Liver (tissue), 3 donors: ENCODE data around the gene JAML.

Experiments used
- MAX ChIP-seq: IDR thresholded peaks from 2 replicates; pipeline ENCODE4 v1.6.1; 2016; ENCODE audit warnings: antibody characterized with exemption
- RXRA ChIP-seq, 2 donors: IDR thresholded peaks; 2 replicates each; pipeline ENCODE4 v1.6.1; 2017 to 2018; ENCODE audit warnings: antibody characterized with exemption in 2 of 2, mild to moderate bottlenecking in 1 of 2
- TAF1 ChIP-seq: conservative IDR thresholded peaks from 2 replicates; pipeline ENCODE4 v1.6.1; 2016; ENCODE audit warnings: antibody characterized with exemption, mild to moderate bottlenecking
- TF ChIP-seq, protein P1 (sequence below): fragments of 150-350 bp; IDR thresholded peaks from 2 replicates; pipeline ENCODE4 v1.5.1; 2017; ENCODE audit warnings: improper control_type of control experiment, low read depth, low read length; ENCODE audit not compliant: missing input control
- TF ChIP-seq, protein P2 (sequence below): IDR thresholded peaks from 2 replicates; pipeline ENCODE4 v1.6.1; 2016; ENCODE audit warnings: antibody characterized with exemption
- donor health status: healthy.
- donor health status: healthy.

DNA sequence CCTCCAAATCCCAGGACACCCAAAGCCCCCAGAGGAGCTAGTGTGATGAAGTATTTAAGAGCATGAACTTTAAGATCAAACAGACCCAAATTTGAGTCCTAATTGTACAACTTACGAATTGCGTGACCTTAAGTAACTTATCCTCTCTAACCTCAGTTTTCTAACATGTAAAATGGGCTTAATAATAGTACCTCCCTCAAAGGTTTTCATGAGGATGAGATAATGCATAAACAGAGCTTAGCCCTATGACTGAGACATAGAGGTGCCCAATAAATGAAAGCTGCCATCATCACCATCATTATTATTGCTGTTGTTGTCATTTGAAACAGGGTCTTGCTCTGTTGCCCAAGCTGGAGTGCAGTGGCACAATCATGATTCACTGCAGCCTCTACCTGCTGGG is 57.6 kb downstream of the JAML start:
- TF ChIP-seq, protein P1, sequence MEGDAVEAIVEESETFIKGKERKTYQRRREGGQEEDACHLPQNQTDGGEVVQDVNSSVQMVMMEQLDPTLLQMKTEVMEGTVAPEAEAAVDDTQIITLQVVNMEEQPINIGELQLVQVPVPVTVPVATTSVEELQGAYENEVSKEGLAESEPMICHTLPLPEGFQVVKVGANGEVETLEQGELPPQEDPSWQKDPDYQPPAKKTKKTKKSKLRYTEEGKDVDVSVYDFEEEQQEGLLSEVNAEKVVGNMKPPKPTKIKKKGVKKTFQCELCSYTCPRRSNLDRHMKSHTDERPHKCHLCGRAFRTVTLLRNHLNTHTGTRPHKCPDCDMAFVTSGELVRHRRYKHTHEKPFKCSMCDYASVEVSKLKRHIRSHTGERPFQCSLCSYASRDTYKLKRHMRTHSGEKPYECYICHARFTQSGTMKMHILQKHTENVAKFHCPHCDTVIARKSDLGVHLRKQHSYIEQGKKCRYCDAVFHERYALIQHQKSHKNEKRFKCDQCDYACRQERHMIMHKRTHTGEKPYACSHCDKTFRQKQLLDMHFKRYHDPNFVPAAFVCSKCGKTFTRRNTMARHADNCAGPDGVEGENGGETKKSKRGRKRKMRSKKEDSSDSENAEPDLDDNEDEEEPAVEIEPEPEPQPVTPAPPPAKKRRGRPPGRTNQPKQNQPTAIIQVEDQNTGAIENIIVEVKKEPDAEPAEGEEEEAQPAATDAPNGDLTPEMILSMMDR: no peak
- TF ChIP-seq TAF1 (no peak), RXRA (IDR thresholded peaks at IDR 0.05) (no peak), MAX (no peak)
- TF ChIP-seq, protein P2, sequence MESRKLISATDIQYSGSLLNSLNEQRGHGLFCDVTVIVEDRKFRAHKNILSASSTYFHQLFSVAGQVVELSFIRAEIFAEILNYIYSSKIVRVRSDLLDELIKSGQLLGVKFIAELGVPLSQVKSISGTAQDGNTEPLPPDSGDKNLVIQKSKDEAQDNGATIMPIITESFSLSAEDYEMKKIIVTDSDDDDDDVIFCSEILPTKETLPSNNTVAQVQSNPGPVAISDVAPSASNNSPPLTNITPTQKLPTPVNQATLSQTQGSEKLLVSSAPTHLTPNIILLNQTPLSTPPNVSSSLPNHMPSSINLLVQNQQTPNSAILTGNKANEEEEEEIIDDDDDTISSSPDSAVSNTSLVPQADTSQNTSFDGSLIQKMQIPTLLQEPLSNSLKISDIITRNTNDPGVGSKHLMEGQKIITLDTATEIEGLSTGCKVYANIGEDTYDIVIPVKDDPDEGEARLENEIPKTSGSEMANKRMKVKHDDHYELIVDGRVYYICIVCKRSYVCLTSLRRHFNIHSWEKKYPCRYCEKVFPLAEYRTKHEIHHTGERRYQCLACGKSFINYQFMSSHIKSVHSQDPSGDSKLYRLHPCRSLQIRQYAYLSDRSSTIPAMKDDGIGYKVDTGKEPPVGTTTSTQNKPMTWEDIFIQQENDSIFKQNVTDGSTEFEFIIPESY: no peak
